K562 (cell line): ENCODE measurements around the gene PTGR2. TPM values are rescaled to one million over a fixed set of nuclear protein-coding genes. Genes with fewer than 3 reads are reported as not detected.

ENCODE experiments used
- FOXP4 ChIP-seq: sonication (generic); formaldehyde crosslinking; IDR thresholded peaks from 2 replicates; pipeline ENCODE4 v1.8.0; 2022; ENCODE audit warnings: mild to moderate bottlenecking, missing genetic modification reagents, borderline replicate concordance
- HNRNPK ChIP-seq: fragments of 200-400 bp; formaldehyde crosslinking; IDR thresholded peaks from one replicate; pipeline ENCODE4 v1.6.1; 2018; ENCODE audit warnings: mild to moderate bottlenecking, low read depth, low read length; ENCODE audit not compliant: poor library complexity, severe bottlenecking
- HNRNPUL1 ChIP-seq: fragments of 200-400 bp; formaldehyde crosslinking; IDR thresholded peaks from 2 replicates; pipeline ENCODE4 v1.6.1; 2017; ENCODE audit warnings: low read length
- LCOR ChIP-seq: sonication (generic); formaldehyde crosslinking; IDR thresholded peaks from 2 replicates; pipeline ENCODE4 v1.8.0; 2022; ENCODE audit warnings: mild to moderate bottlenecking, missing genetic modification reagents
- OTX1 ChIP-seq: fragments of 450-650 bp; formaldehyde crosslinking; IDR thresholded peaks from 2 replicates; pipeline ENCODE4 v1.4.0; 2022; ENCODE audit warnings: mild to moderate bottlenecking
- PML ChIP-seq: IDR thresholded peaks from 2 replicates; pipeline ENCODE4 v1.6.1; 2012; ENCODE audit warnings: low read length, inconsistent platforms
- PPARD ChIP-seq: fragments of 250-450 bp; sonication (Bioruptor Pico); IDR thresholded peaks from 2 replicates; pipeline ENCODE4 v1.8.0; 2022; ENCODE audit warnings: inconsistent platforms, mild to moderate bottlenecking, moderate library complexity
- PREB ChIP-seq: sonication (generic); formaldehyde crosslinking; IDR thresholded peaks from 2 replicates; pipeline ENCODE4 v1.8.1; 2023; ENCODE audit warnings: mild to moderate bottlenecking, missing genetic modification reagents
- PURB ChIP-seq: sonication (generic); formaldehyde crosslinking; IDR thresholded peaks from 2 replicates; pipeline ENCODE4 v1.9.0; 2021; ENCODE audit warnings: low read depth, mild to moderate bottlenecking, missing genetic modification reagents
- RAD51 ChIP-seq: fragments of 450-650 bp; IDR thresholded peaks from 2 replicates; pipeline ENCODE4 v1.7.1; 2016; ENCODE audit warnings: low read depth, mild to moderate bottlenecking, borderline replicate concordance
- RBM22 ChIP-seq: fragments of 200-400 bp; formaldehyde crosslinking; IDR thresholded peaks from 2 replicates; pipeline ENCODE4 v1.6.1; 2018; ENCODE audit warnings: low read length, low read depth; ENCODE audit not compliant: poor library complexity, severe bottlenecking
- SMARCE1 ChIP-seq: fragments of 450-650 bp; IDR thresholded peaks from 2 replicates; pipeline ENCODE4 v1.7.1; 2016; ENCODE audit warnings: mild to moderate bottlenecking
- SRF ChIP-seq, 2 experiments: fragments of 250-450, 450-650 bp in 1 of 2; sonication (Bioruptor Pico) in 1 of 2; sonication (generic) in 1 of 2; formaldehyde crosslinking; IDR thresholded peaks; 2 replicates each; pipeline versions ENCODE4 v1.5.0 to v1.5.1; 2020 to 2022; ENCODE audit warnings: mild to moderate bottlenecking in 1 of 2, missing genetic modification reagents in 1 of 2
- TFAM ChIP-seq: fragments of 250-450 bp; sonication (Bioruptor Pico); conservative IDR thresholded peaks from 2 replicates; pipeline ENCODE4 v1.5.0; 2021; ENCODE audit warnings: mild to moderate bottlenecking, moderate library complexity
- THRB ChIP-seq: fragments of 450-650 bp; formaldehyde crosslinking; conservative IDR thresholded peaks from 2 replicates; pipeline ENCODE4 v1.4.0; 2022; ENCODE audit warnings: mild to moderate bottlenecking, missing genetic modification characterization
- ZBTB1 ChIP-seq: sonication (generic); formaldehyde crosslinking; IDR thresholded peaks from 2 replicates; pipeline ENCODE4 v1.8.1; 2023; ENCODE audit warnings: missing genetic modification reagents, low read depth, mild to moderate bottlenecking, borderline replicate concordance
- ZBTB9 ChIP-seq: fragments of 450-650 bp; formaldehyde crosslinking; IDR thresholded peaks from 2 replicates; pipeline ENCODE4 v1.4.0; 2020; ENCODE audit warnings: mild to moderate bottlenecking, moderate library complexity
- ZNF354B ChIP-seq: fragments of 250-450 bp; sonication (Bioruptor Pico); IDR thresholded peaks from 2 replicates; pipeline ENCODE4 v1.4.0; 2020
- ZNF639 ChIP-seq, 2 experiments: fragments of 200-800 bp in 1 of 2; sonication (Bioruptor generic) in 1 of 2; sonication (generic) in 1 of 2; formaldehyde crosslinking in 1 of 2; IDR thresholded peaks in 1 of 2; conservative IDR thresholded peaks in 1 of 2; 2 replicates each; pipeline versions ENCODE4 v1.5.0 to v1.6.1; 2016 to 2020; ENCODE audit warnings: missing compliant biosample characterization in 1 of 2, missing genetic modification characterization in 1 of 2, missing genetic modification reagents in 1 of 2
- polyA plus RNA-seq, 8 experiments: library from polyadenylated mRNA; depleted of rRNA in 4 of 8; stranded (reverse) in 5 of 8; unstranded in 3 of 8; fragments of >200 nt; fragmentation: Nextera tagmentation in 2 of 8; fragmentation: Illumina TruSeq in 1 of 8; extraction: Ambion mirVana in 2 of 8; extraction: Trizol in 1 of 8; gene quantifications; 2 replicates each; pipeline versions ENCODE4 v1.2.1 to v1.2.3, GENCODE V29; 2011 to 2014; ENCODE audit warnings: inconsistent platforms in 1 of 8, missing spikeins in 1 of 8
- total RNA-seq, 7 experiments: library from RNA; depleted of rRNA in 6 of 7; stranded (reverse); fragments of >200 nt in 6 of 7; fragmentation: Illumina TruSeq in 2 of 7; extraction: Trizol in 2 of 7; gene quantifications; 2 replicates each; pipeline versions ENCODE4 v1.2.1 to v1.2.3, GENCODE V29; 2011 to 2021; ENCODE audit warnings: low replicate concordance in 1 of 7

Gene PTGR2
- total and polyA plus RNA-seq, 9 of the 15 experiments (the other 6 are each of a cell fraction or from before 2014, with no cell fraction given): 7.4 to 23.0 (median 13.0) TPM

- TF ChIP-seq PREB (CRISPR knock-in tag): no peak
- TF ChIP-seq PML: peak; percentile 33; the same call in 1 of the 2 replicates
- TF ChIP-seq PPARD (CRISPR knock-in tag): no peak
- 0 out of 4 replicates have a peak, but pooled peaks of 1 of the 2 experiments have one; percentile 51 for TF ChIP-seq ZNF639 (CRISPR knock-in tag; conservative IDR thresholded peaks at IDR 0.05 in 1 of 2, IDR thresholded peaks at IDR 0.05 in 1 of 2)
- TF ChIP-seq SMARCE1: no peak
- TF ChIP-seq RAD51: no peak
- no peak for TF ChIP-seq ZBTB9 (CRISPR knock-in tag)
- 0 out of 2 replicates have a peak, but pooled peaks have one; percentile 19 for TF ChIP-seq FOXP4 (CRISPR knock-in tag)
- TF ChIP-seq OTX1 (CRISPR knock-in tag): no peak
- no peak for TF ChIP-seq HNRNPUL1
- no peak for TF ChIP-seq ZNF354B (CRISPR knock-in tag)
- TF ChIP-seq SRF (CRISPR knock-in tag; IDR thresholded peaks at IDR 0.05): no peak; a peak in 1 of 4 replicates
- TF ChIP-seq LCOR (CRISPR knock-in tag): peak; percentile 82; the same call in 1 of the 2 replicates
- no peak for TF ChIP-seq HNRNPK
- no peak for TF ChIP-seq PURB (CRISPR knock-in tag)
- no peak for TF ChIP-seq THRB (CRISPR knock-in tag)
- peak; percentile 68 for TF ChIP-seq RBM22
- TF ChIP-seq TFAM (CRISPR knock-in tag): no peak
- TF ChIP-seq ZBTB1 (CRISPR knock-in tag): no peak
These were observed 35.1 kb downstream of the PTGR2 start, which contains the start of gene ZNF410 (continued) for GRCh38 chr14:73886449-73887317.
